H9 (cell line): ENCODE measurements around the gene CLIP4. TPM values are rescaled to one million over a fixed set of nuclear protein-coding genes. Genes with fewer than 3 reads are reported as not detected.

Experiments used
- DNase-seq: peaks from one replicate; pipeline ENCODE4 v3.0.0-alpha.2; 2017
- H2AFZ ChIP-seq: one replicate; pipeline ENCODE4 v1.6.1; 2013; ENCODE audit warnings: mild to moderate bottlenecking, low read length, control low read depth, moderate library complexity
- H2AK5ac ChIP-seq: 2 replicates; pipeline ENCODE4 v1.6.1; 2013; ENCODE audit warnings: low read length, control low read depth, mixed read lengths; ENCODE audit not compliant: insufficient read length
- H2BK120ac ChIP-seq: one replicate; pipeline ENCODE4 v1.6.1; 2013; ENCODE audit warnings: low read depth, mild to moderate bottlenecking, low read length, control low read depth, inconsistent platforms; ENCODE audit not compliant: poor library complexity, severe bottlenecking
- H2BK12ac ChIP-seq: 2 replicates; pipeline ENCODE4 v1.6.1; 2013; ENCODE audit warnings: low read length, control low read depth, mixed read lengths, low read depth; ENCODE audit not compliant: insufficient read length
- H2BK15ac ChIP-seq: 2 replicates; pipeline ENCODE4 v1.6.1; 2013; ENCODE audit warnings: low read depth, low read length, control low read depth
- H2BK20ac ChIP-seq: one replicate; pipeline ENCODE4 v1.6.1; 2013; ENCODE audit warnings: low read depth, mild to moderate bottlenecking, low read length, control low read depth, inconsistent platforms; ENCODE audit not compliant: poor library complexity, severe bottlenecking
- H2BK5ac ChIP-seq: 2 replicates; pipeline ENCODE4 v1.6.1; 2013; ENCODE audit warnings: low read length, control low read depth, mixed read lengths; ENCODE audit not compliant: insufficient read length
- H3K14ac ChIP-seq: 2 replicates; pipeline ENCODE4 v1.6.1; 2013; ENCODE audit warnings: low read length, control low read depth; ENCODE audit not compliant: insufficient read depth
- H3K18ac ChIP-seq: 2 replicates; pipeline ENCODE4 v1.6.1; 2013; ENCODE audit warnings: low read depth, mild to moderate bottlenecking, mixed read lengths, low read length, control low read depth; ENCODE audit not compliant: insufficient read length
- H3K23ac ChIP-seq: 2 replicates; pipeline ENCODE4 v1.6.1; 2013; ENCODE audit warnings: low read length, control low read depth, mixed read lengths, low read depth; ENCODE audit not compliant: insufficient read length
- H3K23me2 ChIP-seq: 2 replicates; pipeline ENCODE4 v1.6.1; 2013; ENCODE audit warnings: low read depth, mild to moderate bottlenecking, mixed read lengths, low read length, control low read depth; ENCODE audit not compliant: insufficient read length, poor library complexity, severe bottlenecking
- H3K27ac ChIP-seq: 2 replicates; pipeline ENCODE4 v1.5.1; 2013; ENCODE audit warnings: low read length, control low read depth, mixed read lengths, low read depth; ENCODE audit not compliant: insufficient read length
- H3K27me3 ChIP-seq: 2 replicates; pipeline ENCODE4 v1.6.1; 2013; ENCODE audit warnings: low read length, control low read depth, inconsistent platforms; ENCODE audit not compliant: insufficient read depth
- H3K4ac ChIP-seq: 2 replicates; pipeline ENCODE4 v1.6.1; 2013; ENCODE audit warnings: low read depth, mild to moderate bottlenecking, control low read depth, inconsistent platforms, low read length, moderate library complexity
- H3K4me1 ChIP-seq: 2 replicates; pipeline ENCODE4 v1.6.1; 2013; ENCODE audit warnings: low read length, control low read depth, inconsistent platforms; ENCODE audit not compliant: insufficient read depth
- H3K4me2 ChIP-seq: 2 replicates; pipeline ENCODE4 v1.6.1; 2013; ENCODE audit warnings: low read length, control low read depth, mixed read lengths; ENCODE audit not compliant: insufficient read length, insufficient read depth
- H3K56ac ChIP-seq: 2 replicates; pipeline ENCODE4 v1.6.1; 2013; ENCODE audit warnings: low read depth, mild to moderate bottlenecking, mixed read lengths, low read length, control low read depth; ENCODE audit not compliant: insufficient read length
- H3K79me1 ChIP-seq: 2 replicates; pipeline ENCODE4 v1.6.1; 2013; ENCODE audit warnings: low read depth, mild to moderate bottlenecking, moderate library complexity, low read length, control low read depth, inconsistent platforms; ENCODE audit not compliant: insufficient read depth, poor library complexity, severe bottlenecking
- H3K79me2 ChIP-seq: 2 replicates; pipeline ENCODE4 v1.6.1; 2013; ENCODE audit warnings: low read length, control low read depth, inconsistent platforms; ENCODE audit not compliant: insufficient read depth
- H3K9ac ChIP-seq: 2 replicates; pipeline ENCODE4 v1.6.1; 2013; ENCODE audit warnings: low read length, control low read depth, mixed read lengths; ENCODE audit not compliant: insufficient read length; ENCODE audit errors: extremely low read depth
- H3K9me3 ChIP-seq: one replicate; pipeline ENCODE4 v1.6.1; 2013; ENCODE audit warnings: low read depth, low read length, inconsistent platforms; ENCODE audit not compliant: control insufficient read depth
- H3T11ph ChIP-seq: one replicate; pipeline ENCODE4 v1.6.1; 2013; ENCODE audit warnings: mild to moderate bottlenecking, low read length, control low read depth, inconsistent platforms
- H4K20me1 ChIP-seq: one replicate; pipeline ENCODE4 v1.6.1; 2013; ENCODE audit not compliant: control insufficient read depth, insufficient read length, insufficient read depth
- H4K5ac ChIP-seq: 2 replicates; pipeline ENCODE4 v1.6.1; 2013; ENCODE audit warnings: low read depth, mild to moderate bottlenecking, mixed read lengths, low read length, control low read depth; ENCODE audit not compliant: insufficient read length
- H4K8ac ChIP-seq: replicated peaks from 2 replicates; pipeline ENCODE4 v1.6.1; 2013; ENCODE audit warnings: low read length, control low read depth, mixed read lengths, low read depth; ENCODE audit not compliant: insufficient read length
- H4K91ac ChIP-seq: 2 replicates; pipeline ENCODE4 v1.6.1; 2013; ENCODE audit warnings: low read depth, mild to moderate bottlenecking, moderate library complexity, mixed read lengths, low read length, control low read depth; ENCODE audit not compliant: insufficient read length
- H3K27ac Mint-ChIP-seq, 3 experiments: 2 replicates in 2 of 3; 3 replicates in 1 of 3; pipeline ENCODE4 v1.8.0; 2020 to 2021; ENCODE audit warnings: mixed read lengths in 3 of 3, mild to moderate bottlenecking in 1 of 3, moderate library complexity in 1 of 3
- H3K27me3 Mint-ChIP-seq: 2 replicates; pipeline ENCODE4 v1.8.0; 2021; ENCODE audit warnings: low read depth, mild to moderate bottlenecking, moderate library complexity, mixed read lengths
- H3K36me3 Mint-ChIP-seq, 3 experiments: 2 replicates in 2 of 3; 3 replicates in 1 of 3; pipeline ENCODE4 v1.8.0; 2020 to 2021; ENCODE audit warnings: low read depth in 3 of 3, mixed read lengths in 3 of 3; ENCODE audit not compliant: insufficient read depth in 1 of 3
- H3K4me1 Mint-ChIP-seq, 2 experiments: 2 replicates each; pipeline ENCODE4 v1.8.0; 2020; ENCODE audit warnings: mixed read lengths in 2 of 2
- H3K4me3 Mint-ChIP-seq, 2 experiments: 2 replicates in 1 of 2; 3 replicates in 1 of 2; pipeline ENCODE4 v1.8.0; 2020 to 2021; ENCODE audit warnings: mild to moderate bottlenecking in 2 of 2, mixed read lengths in 2 of 2, moderate library complexity in 1 of 2
- H3K9me3 Mint-ChIP-seq, 2 experiments: 2 replicates in 1 of 2; 3 replicates in 1 of 2; pipeline ENCODE4 v1.8.0; 2020; ENCODE audit warnings: mild to moderate bottlenecking in 2 of 2, mixed read lengths in 2 of 2, moderate library complexity in 1 of 2
- WGBS: extraction: QIAGEN DNeasy Blood & Tissue Kit; methylation state at CpG from one replicate; pipeline ENCODE4 v1.1.7; 2013; ENCODE audit warnings: missing lambda C conversion rate, low lambda C conversion rate, mixed read lengths; ENCODE audit not compliant: insufficient read length; ENCODE audit errors: extremely low coverage; 5-methylcytosine and 5-hydroxymethylcytosine counted together
- total RNA-seq: library from RNA; stranded (reverse); gene quantifications from 2 replicates; pipeline ENCODE4 v1.2.1, GENCODE V29; 2021
- TF ChIP-seq, protein P1 (sequence below): fragments of 200-600 bp; sonication (generic); conservative IDR thresholded peaks from 3 replicates; pipeline ENCODE4 v1.8.0; 2021; ENCODE audit warnings: antibody characterized with exemption, mild to moderate bottlenecking

The CLIP4 gene
- total RNA-seq, 1 experiment from 2014 or later: 0.66 TPM

DNA sequence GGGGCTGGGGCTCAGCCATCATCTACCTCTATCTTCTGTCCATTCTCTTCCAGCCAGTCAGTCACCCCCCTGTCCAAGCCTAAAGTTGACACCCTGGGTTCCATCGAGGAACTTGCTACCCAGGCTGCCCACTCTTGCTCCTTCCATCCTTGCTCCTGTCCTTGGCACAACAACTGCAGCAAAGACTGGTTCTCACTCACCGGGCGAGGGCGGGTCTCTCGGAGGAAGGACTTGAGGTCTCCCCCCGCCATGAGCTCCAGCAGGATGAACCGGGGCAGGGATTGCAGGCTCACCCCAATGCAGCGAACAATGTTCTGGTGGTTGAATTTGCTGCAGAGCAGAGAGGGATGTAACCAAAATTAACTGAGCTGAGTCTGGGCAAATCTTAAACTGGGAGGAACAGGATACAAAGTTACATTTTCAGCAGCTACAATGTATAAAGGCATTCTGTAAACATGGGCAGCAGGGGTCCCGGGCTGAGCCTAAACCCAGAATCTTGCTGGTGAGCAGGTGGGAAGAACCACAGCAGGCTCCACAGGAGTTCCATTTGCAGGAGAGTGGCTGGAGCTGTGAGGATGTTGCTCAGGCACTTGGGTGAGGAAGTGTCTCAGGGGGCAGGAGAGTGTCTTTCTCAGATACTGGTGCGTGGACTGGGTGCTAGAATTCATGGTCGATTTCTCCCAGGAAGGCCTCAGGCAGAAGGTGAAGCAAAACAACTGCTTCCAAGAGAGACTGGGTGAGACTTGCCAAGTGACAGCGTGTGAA is 105.5 kb downstream of the CLIP4 start:
- Histone ChIP-seq H3K9ac (no peak overlapping the region), H3K79me2 (no peaks in the 10 kb centered on the region), H2AFZ (no peak overlapping the region), H4K5ac (no peak overlapping the region), H3K23me2 (no peaks in the 10 kb centered on the region), H3K56ac (no peak overlapping the region), H3K4ac (no peak overlapping the region), H3K27me3 (no peaks in the 10 kb centered on the region), H3K4me1 (no peaks in the 10 kb centered on the region), H2BK120ac (no peak overlapping the region), H3K18ac (no peak overlapping the region), H3T11ph (no peak overlapping the region), H2BK15ac (no peak overlapping the region), H3K9me3 (no peaks in the 10 kb centered on the region), H3K4me2 (no peak overlapping the region), H2BK20ac (no peak overlapping the region), H2BK12ac (no peak overlapping the region), H4K8ac (no peak overlapping the region), H4K91ac (no peak overlapping the region), H2BK5ac (no peak overlapping the region), H3K14ac (no peak overlapping the region; the same call in 1 of the 2 replicates), H3K23ac (no peak overlapping the region), H2AK5ac (no peak overlapping the region), H3K79me1 (no peaks in the 10 kb centered on the region), H3K27ac (no peak overlapping the region), H4K20me1 (no peaks in the 10 kb centered on the region)
- Mint-ChIP-seq H3K4me3 (no peak overlapping the region), H3K36me3 (no peaks in the 10 kb centered on the region), H3K4me1 (peaks cover 6 to 8% of the 10 kb centered on the region in 2 experiments), H3K27me3 (no peaks in the 10 kb centered on the region; the same call in 1 of the 2 replicates), H3K27ac (no peak overlapping the region; a peak in 1 of 7 replicates), H3K9me3 (no peaks in the 10 kb centered on the region)
- TF ChIP-seq, protein P1, sequence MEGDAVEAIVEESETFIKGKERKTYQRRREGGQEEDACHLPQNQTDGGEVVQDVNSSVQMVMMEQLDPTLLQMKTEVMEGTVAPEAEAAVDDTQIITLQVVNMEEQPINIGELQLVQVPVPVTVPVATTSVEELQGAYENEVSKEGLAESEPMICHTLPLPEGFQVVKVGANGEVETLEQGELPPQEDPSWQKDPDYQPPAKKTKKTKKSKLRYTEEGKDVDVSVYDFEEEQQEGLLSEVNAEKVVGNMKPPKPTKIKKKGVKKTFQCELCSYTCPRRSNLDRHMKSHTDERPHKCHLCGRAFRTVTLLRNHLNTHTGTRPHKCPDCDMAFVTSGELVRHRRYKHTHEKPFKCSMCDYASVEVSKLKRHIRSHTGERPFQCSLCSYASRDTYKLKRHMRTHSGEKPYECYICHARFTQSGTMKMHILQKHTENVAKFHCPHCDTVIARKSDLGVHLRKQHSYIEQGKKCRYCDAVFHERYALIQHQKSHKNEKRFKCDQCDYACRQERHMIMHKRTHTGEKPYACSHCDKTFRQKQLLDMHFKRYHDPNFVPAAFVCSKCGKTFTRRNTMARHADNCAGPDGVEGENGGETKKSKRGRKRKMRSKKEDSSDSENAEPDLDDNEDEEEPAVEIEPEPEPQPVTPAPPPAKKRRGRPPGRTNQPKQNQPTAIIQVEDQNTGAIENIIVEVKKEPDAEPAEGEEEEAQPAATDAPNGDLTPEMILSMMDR: no peak
- DNase-seq: no peak
- no CpG with 5 or more reads among the region's 12 CpGs for WGBS
